Activated T-cell treated with anti-CD3 and anti-CD28 coated beads, Interleukin-2, amount 50 U/mL, for 24 hours (primary cell): ENCODE measurements around the gene HDAC2.
A peak's percentile ranks its signal among the peaks of the same experiment; 100 is the strongest.
"Not testable (repeated sequence)": the region's sequence is repeated elsewhere in the genome, so short reads cannot be mapped to it uniquely, and the experiment has no call there.

ENCODE experiments used
- DNase-seq: peaks from one replicate; pipeline ENCODE4 v3.0.0-alpha.2; 2020
- H3K27ac Mint-ChIP-seq: 2 replicates; pipeline ENCODE4 v1.8.0; 2020; ENCODE audit warnings: mild to moderate bottlenecking, mixed read lengths
- H3K27me3 Mint-ChIP-seq: 2 replicates; pipeline ENCODE4 v1.8.0; 2020; ENCODE audit warnings: mixed read lengths
- H3K36me3 Mint-ChIP-seq: 2 replicates; pipeline ENCODE4 v1.8.0; 2020; ENCODE audit warnings: low read depth, mixed read lengths
- H3K4me1 Mint-ChIP-seq: 2 replicates; pipeline ENCODE4 v1.8.0; 2020; ENCODE audit warnings: low read depth, mixed read lengths
- H3K4me3 Mint-ChIP-seq: 2 replicates; pipeline ENCODE4 v1.8.0; 2020; ENCODE audit warnings: mild to moderate bottlenecking, moderate library complexity, mixed read lengths
- H3K9me3 Mint-ChIP-seq: 2 replicates; pipeline ENCODE4 v1.8.0; 2020; ENCODE audit warnings: mixed read lengths

HDAC2 gene

GRCh38 chr6:113970805-113971676 is at the start of gene HDAC2:
TSS of gene HDAC2 (minus strand) at chr6:113971148. CDS start at chr6:113970908, 240 bp downstream.
- peak within 1 kb of the TSS; percentile 99 for H3K27ac Mint-ChIP-seq

DNA sequence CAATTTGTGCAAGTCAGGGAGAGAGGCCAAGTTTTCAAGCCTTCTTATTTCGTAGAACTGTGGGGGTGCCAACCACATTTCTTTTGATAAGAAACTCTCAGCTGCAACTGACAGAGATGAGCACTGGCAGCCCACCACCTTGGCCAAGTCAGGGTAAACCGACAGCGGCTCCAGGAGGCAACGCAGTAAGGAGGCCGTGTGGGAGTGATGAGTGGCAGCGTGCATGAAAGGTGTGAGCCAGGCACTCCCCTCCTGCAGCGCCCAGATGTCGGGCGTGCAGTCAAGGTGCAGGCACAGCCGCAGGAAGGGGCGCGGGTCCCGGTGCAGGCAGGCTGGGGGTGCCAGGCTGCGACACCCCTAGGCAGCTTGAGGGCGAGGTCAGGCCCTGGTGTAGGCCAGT is 49.2 kb upstream of the HDAC2 start:
- DNase-seq, result no peak
- H3K36me3 Mint-ChIP-seq, result no peaks in the 10 kb centered on the region
- H3K4me3 Mint-ChIP-seq, result no peak overlapping the region
- peaks cover 4% of the 10 kb centered on the region for H3K27me3 Mint-ChIP-seq
- H3K27ac Mint-ChIP-seq, result no peak overlapping the region
- H3K9me3 Mint-ChIP-seq, result no peaks in the 10 kb centered on the region
- H3K4me1 Mint-ChIP-seq, result no peaks in the 10 kb centered on the region

More at GRCh38 chr6:113970805-113971676, at the start of gene HDAC2:
- H3K27me3 Mint-ChIP-seq, result no peaks in the 10 kb centered on the region
- DNase-seq, result peak; percentile 94
- no peaks in the 10 kb centered on the region for H3K9me3 Mint-ChIP-seq
- H3K36me3 Mint-ChIP-seq, result peaks cover 36% of the 10 kb centered on the region
- peak within 1 kb of the TSS; percentile 98 for H3K4me3 Mint-ChIP-seq
- peaks cover 42% of the 10 kb centered on the region for H3K4me1 Mint-ChIP-seq

GRCh38 chr6:114017146-114017545 is 46.2 kb upstream of the HDAC2 start:
- not testable (repeated sequence) for H3K4me1 Mint-ChIP-seq, H3K27ac Mint-ChIP-seq, DNase-seq

DNA sequence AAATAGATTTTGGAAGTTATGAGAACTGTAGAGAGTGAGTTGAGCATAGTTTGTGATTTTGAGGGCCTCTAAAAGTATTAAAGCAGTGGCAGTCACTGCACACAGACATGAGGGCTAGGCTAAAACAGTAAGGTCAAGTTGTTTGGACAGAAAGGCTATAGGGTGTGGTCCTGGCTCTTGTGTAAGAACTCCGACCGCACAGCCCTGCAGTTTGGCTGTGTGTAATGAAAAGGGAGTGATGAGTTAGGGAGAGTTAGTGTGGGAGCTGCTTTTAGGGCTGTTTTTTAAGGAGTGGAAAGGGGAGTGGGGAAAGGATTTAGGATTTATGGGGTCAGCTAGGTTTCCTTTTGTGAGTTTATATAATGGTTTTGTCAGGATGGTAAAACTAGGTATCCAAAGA is 43.2 kb upstream of the HDAC2 start:
- H3K27me3 Mint-ChIP-seq, H3K4me1 Mint-ChIP-seq, DNase-seq, H3K4me3 Mint-ChIP-seq, H3K9me3 Mint-ChIP-seq, H3K36me3 Mint-ChIP-seq, H3K27ac Mint-ChIP-seq: not testable (repeated sequence)

More at GRCh38 chr6:114017146-114017545, 46.2 kb upstream of the HDAC2 start:
- not testable (repeated sequence) for H3K27me3 Mint-ChIP-seq, H3K36me3 Mint-ChIP-seq, H3K4me3 Mint-ChIP-seq, H3K9me3 Mint-ChIP-seq

GRCh38 chr6:114011486-114011885 is 40.5 kb upstream of the HDAC2 start:
- not testable (repeated sequence) for H3K4me3 Mint-ChIP-seq, DNase-seq, H3K36me3 Mint-ChIP-seq, H3K27me3 Mint-ChIP-seq, H3K9me3 Mint-ChIP-seq
- peaks cover 22% of the 10 kb centered on the region for H3K4me1 Mint-ChIP-seq
- peak overlapping the region; percentile 48 for H3K27ac Mint-ChIP-seq

DNA sequence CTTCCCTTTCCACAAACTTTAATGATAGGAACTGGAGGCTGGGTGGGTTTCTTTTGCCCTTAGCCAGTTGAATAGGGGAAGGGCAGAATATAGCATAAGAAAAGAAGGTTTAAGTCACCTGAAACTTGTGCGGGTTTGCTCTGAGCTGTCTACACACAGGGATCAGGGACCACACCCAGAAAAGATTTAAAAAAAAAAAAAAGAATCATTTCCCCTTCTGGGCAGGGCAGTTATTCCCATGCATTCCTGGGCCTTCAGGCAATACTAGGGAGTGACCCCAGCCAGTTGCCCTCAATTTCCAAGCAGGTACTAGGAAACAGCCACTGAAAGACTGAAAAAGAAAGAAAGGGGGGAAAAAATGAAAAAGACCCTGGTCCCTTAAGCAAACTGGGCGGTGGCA is 39.6 kb upstream of the HDAC2 start:
- Mint-ChIP-seq H3K4me1 (peaks cover 22% of the 10 kb centered on the region), H3K27ac (no peak overlapping the region), H3K27me3 (peaks cover 8% of the 10 kb centered on the region), H3K9me3 (no peaks in the 10 kb centered on the region), H3K4me3 (no peak overlapping the region), H3K36me3 (no peaks in the 10 kb centered on the region)
- no peak for DNase-seq

- peaks cover 22% of the 10 kb centered on the region for H3K4me1 Mint-ChIP-seq
- no peak overlapping the region for H3K27ac Mint-ChIP-seq
- no peak overlapping the region for H3K4me3 Mint-ChIP-seq
- peaks cover 15% of the 10 kb centered on the region for H3K27me3 Mint-ChIP-seq
- no peaks in the 10 kb centered on the region for H3K9me3 Mint-ChIP-seq
- no peak for DNase-seq
- no peaks in the 10 kb centered on the region for H3K36me3 Mint-ChIP-seq
Measured at GRCh38 chr6:114009192-114009591, 38.2 kb upstream of the HDAC2 start.

DNA sequence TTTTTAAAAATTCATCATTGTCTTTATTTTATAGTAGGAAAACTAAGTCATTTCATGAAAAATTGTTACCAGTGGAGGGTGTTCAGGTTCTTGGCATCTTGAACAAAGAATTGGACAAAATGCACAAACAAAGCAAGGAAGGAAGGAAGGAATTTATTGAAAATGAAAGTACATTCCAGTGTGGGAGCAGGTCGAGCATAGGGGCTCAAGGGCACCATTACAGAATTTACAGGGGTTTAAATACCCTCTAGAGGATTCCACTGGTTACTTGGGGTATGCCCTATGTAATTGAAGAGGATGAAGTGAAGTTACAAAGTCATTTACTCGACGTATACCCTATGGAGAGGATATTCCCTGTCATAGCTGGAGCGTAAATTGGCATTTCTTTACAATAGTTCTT is 37.4 kb upstream of the HDAC2 start:
- Mint-ChIP-seq H3K36me3 (no peaks in the 10 kb centered on the region), H3K4me1 (peaks cover 22% of the 10 kb centered on the region), H3K4me3 (no peak overlapping the region), H3K9me3 (no peaks in the 10 kb centered on the region), H3K27me3 (peaks cover 18% of the 10 kb centered on the region), H3K27ac (no peak overlapping the region)
- no peak for DNase-seq

- H3K9me3 Mint-ChIP-seq, result no peaks in the 10 kb centered on the region
- H3K27me3 Mint-ChIP-seq, result peaks cover 22% of the 10 kb centered on the region
- H3K27ac Mint-ChIP-seq, result no peak overlapping the region
- no peaks in the 10 kb centered on the region for H3K36me3 Mint-ChIP-seq
- peaks cover 22% of the 10 kb centered on the region for H3K4me1 Mint-ChIP-seq
- H3K4me3 Mint-ChIP-seq, result no peak overlapping the region
- no peak for DNase-seq
Measured at GRCh38 chr6:114007516-114007915, 36.6 kb upstream of the HDAC2 start.

- H3K4me3 Mint-ChIP-seq, result no peak overlapping the region
- H3K36me3 Mint-ChIP-seq, result no peaks in the 10 kb centered on the region
- H3K27me3 Mint-ChIP-seq, result peaks cover 24% of the 10 kb centered on the region
- no peak for DNase-seq
- H3K9me3 Mint-ChIP-seq, result no peaks in the 10 kb centered on the region
- no peaks in the 10 kb centered on the region for H3K4me1 Mint-ChIP-seq
- H3K27ac Mint-ChIP-seq, result no peak overlapping the region
Measured at GRCh38 chr6:114001354-114001753, 30.4 kb upstream of the HDAC2 start.

DNA sequence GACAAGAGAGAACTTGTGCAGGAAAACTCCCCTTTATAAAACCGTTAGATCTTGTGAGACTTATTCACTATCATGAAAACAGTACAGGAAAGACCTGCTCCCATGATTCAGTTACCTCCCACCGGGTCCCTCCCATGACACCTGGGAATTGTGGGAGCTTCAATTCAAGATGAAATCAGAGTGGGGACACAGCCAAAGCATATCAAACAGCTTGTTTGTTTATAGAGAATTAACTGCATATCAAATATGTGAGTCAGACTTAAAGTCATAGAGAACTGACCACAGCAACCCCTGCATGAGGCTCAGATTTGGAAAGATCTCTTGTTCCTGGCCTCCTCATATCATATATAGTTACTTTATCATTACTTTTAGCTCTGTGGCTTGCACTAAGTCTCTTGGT is 29.1 kb upstream of the HDAC2 start:
- no peak overlapping the region for H3K4me3 Mint-ChIP-seq
- DNase-seq, result no peak
- no peak overlapping the region for H3K27ac Mint-ChIP-seq
- H3K27me3 Mint-ChIP-seq, result peaks cover 27% of the 10 kb centered on the region
- H3K4me1 Mint-ChIP-seq, result no peaks in the 10 kb centered on the region
- H3K9me3 Mint-ChIP-seq, result no peaks in the 10 kb centered on the region
- no peaks in the 10 kb centered on the region for H3K36me3 Mint-ChIP-seq

DNA sequence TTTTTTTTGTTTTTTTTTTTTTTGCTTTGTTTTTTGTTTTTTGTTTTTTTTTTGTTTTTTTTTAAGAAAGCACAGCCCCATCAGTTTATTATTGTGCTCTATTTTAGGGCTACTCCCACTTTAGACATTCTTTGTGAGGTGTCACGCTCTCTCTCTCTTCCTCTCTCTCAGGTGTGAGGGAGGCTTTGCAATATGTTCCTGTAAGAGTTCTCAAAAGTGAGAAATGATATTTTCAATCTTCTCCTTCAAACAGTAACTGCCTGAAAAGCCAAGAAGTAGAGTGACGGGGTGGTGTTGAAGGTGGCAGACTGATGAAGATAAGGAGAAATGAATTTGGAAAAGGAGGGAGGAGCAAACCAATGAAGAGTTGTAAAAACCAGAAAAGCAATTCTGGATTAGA is 28.3 kb upstream of the HDAC2 start:
- no peak overlapping the region for H3K4me3 Mint-ChIP-seq
- DNase-seq, result no peak

GRCh38 chr6:113998811-113999210 is 27.9 kb upstream of the HDAC2 start:
- Mint-ChIP-seq H3K4me3 (no peak overlapping the region), H3K4me1 (no peaks in the 10 kb centered on the region), H3K27ac (no peak overlapping the region), H3K9me3 (no peaks in the 10 kb centered on the region), H3K36me3 (no peaks in the 10 kb centered on the region), H3K27me3 (peaks cover 20% of the 10 kb centered on the region)
- DNase-seq, result no peak

More for the DNA sequence above, 28.3 kb upstream of the HDAC2 start:
- H3K4me1 Mint-ChIP-seq, result no peaks in the 10 kb centered on the region
- no peaks in the 10 kb centered on the region for H3K36me3 Mint-ChIP-seq
- H3K27ac Mint-ChIP-seq, result no peak overlapping the region
- no peaks in the 10 kb centered on the region for H3K9me3 Mint-ChIP-seq
- peaks cover 21% of the 10 kb centered on the region for H3K27me3 Mint-ChIP-seq

- no peak overlapping the region for H3K27ac Mint-ChIP-seq
- no peak for DNase-seq
- no peaks in the 10 kb centered on the region for H3K9me3 Mint-ChIP-seq
- H3K4me3 Mint-ChIP-seq, result no peak overlapping the region
- H3K27me3 Mint-ChIP-seq, result peaks cover 19% of the 10 kb centered on the region
- no peaks in the 10 kb centered on the region for H3K36me3 Mint-ChIP-seq
- H3K4me1 Mint-ChIP-seq, result no peaks in the 10 kb centered on the region
Measured at GRCh38 chr6:113997116-113997515, 26.2 kb upstream of the HDAC2 start.

GRCh38 chr6:113995634-113996033 is 24.7 kb upstream of the HDAC2 start:
- Mint-ChIP-seq H3K4me1 (no peaks in the 10 kb centered on the region), H3K9me3 (no peaks in the 10 kb centered on the region), H3K27me3 (peaks cover 13% of the 10 kb centered on the region), H3K27ac (no peak overlapping the region), H3K36me3 (no peaks in the 10 kb centered on the region), H3K4me3 (no peak overlapping the region)
- DNase-seq, result no peak
